ENCODE results near the gene LENEP.

DNA sequence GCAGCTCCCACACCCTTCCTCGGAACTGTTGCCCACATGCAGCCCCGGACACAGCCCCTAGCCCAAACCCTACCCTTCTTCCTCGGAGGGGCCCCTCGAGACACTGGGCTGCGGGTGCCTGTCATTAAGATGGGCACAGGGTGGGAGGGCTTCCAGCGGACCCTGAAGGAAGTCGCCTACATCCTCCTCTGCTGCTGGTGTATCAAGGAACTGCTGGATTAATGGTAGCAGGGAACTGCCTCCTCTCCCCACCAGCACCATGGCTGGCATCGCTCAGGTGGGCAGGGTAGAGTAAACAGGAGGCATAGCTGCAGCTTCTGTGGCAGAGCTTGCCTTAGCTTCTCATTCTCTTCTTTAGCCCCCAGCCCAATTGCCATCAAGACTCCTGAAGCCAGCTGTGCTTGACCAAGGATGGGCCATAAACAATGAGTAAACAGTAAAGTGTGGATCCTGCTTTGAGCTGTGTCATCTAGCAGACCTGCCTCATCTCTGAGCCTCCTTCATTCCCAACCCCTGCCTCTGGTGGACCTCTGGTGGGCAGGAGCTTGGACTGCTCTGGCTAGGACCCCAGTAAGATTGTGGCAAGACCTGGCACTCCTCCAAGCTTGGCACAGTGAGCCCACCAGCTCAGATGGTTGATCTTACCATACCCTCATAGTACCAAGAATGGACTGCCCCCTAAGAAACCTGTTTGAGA, at the start of gene LENEP:
- TF ChIP-seq, protein P1, sequence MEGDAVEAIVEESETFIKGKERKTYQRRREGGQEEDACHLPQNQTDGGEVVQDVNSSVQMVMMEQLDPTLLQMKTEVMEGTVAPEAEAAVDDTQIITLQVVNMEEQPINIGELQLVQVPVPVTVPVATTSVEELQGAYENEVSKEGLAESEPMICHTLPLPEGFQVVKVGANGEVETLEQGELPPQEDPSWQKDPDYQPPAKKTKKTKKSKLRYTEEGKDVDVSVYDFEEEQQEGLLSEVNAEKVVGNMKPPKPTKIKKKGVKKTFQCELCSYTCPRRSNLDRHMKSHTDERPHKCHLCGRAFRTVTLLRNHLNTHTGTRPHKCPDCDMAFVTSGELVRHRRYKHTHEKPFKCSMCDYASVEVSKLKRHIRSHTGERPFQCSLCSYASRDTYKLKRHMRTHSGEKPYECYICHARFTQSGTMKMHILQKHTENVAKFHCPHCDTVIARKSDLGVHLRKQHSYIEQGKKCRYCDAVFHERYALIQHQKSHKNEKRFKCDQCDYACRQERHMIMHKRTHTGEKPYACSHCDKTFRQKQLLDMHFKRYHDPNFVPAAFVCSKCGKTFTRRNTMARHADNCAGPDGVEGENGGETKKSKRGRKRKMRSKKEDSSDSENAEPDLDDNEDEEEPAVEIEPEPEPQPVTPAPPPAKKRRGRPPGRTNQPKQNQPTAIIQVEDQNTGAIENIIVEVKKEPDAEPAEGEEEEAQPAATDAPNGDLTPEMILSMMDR (conservative IDR thresholded peaks at IDR 0.05) = no peak
- no peak for TF ChIP-seq EZH2 (IDR thresholded peaks at IDR 0.05; ENCODE audit: low read depth)
